Sigmoid colon (tissue), 4 donors: ENCODE measurements around the gene TNPO2.

Experiments used
- POLR2AphosphoS5 ChIP-seq, 4 donors: sonication (generic); formaldehyde crosslinking; IDR thresholded peaks; one replicate each; pipeline ENCODE4 v1.6.1; 2017; ENCODE audit warnings: antibody characterized with exemption in 4 of 4
- TF ChIP-seq, protein P1 (sequence below), 4 experiments: fragments of 450-650 bp in 3 of 4; fragments of 200-600 bp in 1 of 4; IDR thresholded peaks; one replicate each; pipeline ENCODE4 v1.5.1; 2016 to 2019; ENCODE audit warnings: antibody characterized with exemption in 4 of 4, mild to moderate bottlenecking in 3 of 4, moderate library complexity in 2 of 4

GRCh38 chr19:12748489-12748888 is 24.8 kb upstream of the TNPO2 start:
- TF ChIP-seq, protein P1, sequence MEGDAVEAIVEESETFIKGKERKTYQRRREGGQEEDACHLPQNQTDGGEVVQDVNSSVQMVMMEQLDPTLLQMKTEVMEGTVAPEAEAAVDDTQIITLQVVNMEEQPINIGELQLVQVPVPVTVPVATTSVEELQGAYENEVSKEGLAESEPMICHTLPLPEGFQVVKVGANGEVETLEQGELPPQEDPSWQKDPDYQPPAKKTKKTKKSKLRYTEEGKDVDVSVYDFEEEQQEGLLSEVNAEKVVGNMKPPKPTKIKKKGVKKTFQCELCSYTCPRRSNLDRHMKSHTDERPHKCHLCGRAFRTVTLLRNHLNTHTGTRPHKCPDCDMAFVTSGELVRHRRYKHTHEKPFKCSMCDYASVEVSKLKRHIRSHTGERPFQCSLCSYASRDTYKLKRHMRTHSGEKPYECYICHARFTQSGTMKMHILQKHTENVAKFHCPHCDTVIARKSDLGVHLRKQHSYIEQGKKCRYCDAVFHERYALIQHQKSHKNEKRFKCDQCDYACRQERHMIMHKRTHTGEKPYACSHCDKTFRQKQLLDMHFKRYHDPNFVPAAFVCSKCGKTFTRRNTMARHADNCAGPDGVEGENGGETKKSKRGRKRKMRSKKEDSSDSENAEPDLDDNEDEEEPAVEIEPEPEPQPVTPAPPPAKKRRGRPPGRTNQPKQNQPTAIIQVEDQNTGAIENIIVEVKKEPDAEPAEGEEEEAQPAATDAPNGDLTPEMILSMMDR (IDR thresholded peaks at IDR 0.05) = no peak
- TF ChIP-seq POLR2AphosphoS5 (IDR thresholded peaks at IDR 0.05) = no peak
